Keratinocyte (primary cell): Measurements from ENCODE around the gene CD37. TPM values are rescaled to one million over a fixed set of nuclear protein-coding genes. Genes with fewer than 3 reads are reported as not detected.
"Not testable (repeated sequence)": the region's sequence is repeated elsewhere in the genome, so short reads cannot be mapped to it uniquely, and the experiment has no call there.

Source experiments
- DNase-seq: peaks from one replicate; pipeline ENCODE4 v3.0.0-alpha.2; 2011; ENCODE audit warnings: low read depth, missing footprints, low spot score
- FAIRE-seq: peaks from 2 replicates; lab custom pipeline; 2011; peaks lifted over from hg19 to GRCh38; lab: Jason Lieb, UNC
- H2AFZ ChIP-seq: 2 replicates; pipeline ENCODE4 v1.6.0; 2012; ENCODE audit warnings: low read length, control low read depth, inconsistent platforms; ENCODE audit not compliant: control insufficient read depth
- H3K27ac ChIP-seq: 2 replicates; pipeline ENCODE4 v1.5.1; 2011; ENCODE audit warnings: low read length; ENCODE audit not compliant: control insufficient read depth, insufficient read depth
- H3K27me3 ChIP-seq: 3 replicates; pipeline ENCODE4 v1.6.0; 2011; ENCODE audit warnings: low read length; ENCODE audit not compliant: control insufficient read depth, insufficient read depth; ENCODE audit errors: extremely low read depth
- H3K36me3 ChIP-seq, 2 experiments: 2 replicates in 1 of 2; 3 replicates in 1 of 2; pipeline ENCODE4 v1.5.1; 2011; ENCODE audit warnings: low read length in 2 of 2, mild to moderate bottlenecking in 1 of 2; ENCODE audit not compliant: control insufficient read depth in 2 of 2, insufficient read depth in 2 of 2; ENCODE audit errors: extremely low read depth in 1 of 2
- H3K4me1 ChIP-seq: 3 replicates; pipeline ENCODE4 v1.5.1; 2011; ENCODE audit warnings: low read length; ENCODE audit not compliant: control insufficient read depth, insufficient read depth; ENCODE audit errors: extremely low read depth
- H3K4me2 ChIP-seq: 3 replicates; pipeline ENCODE4 v1.6.0; 2011; ENCODE audit warnings: low read depth, low read length; ENCODE audit not compliant: control insufficient read depth, insufficient read depth; ENCODE audit errors: extremely low read depth
- H3K4me3 ChIP-seq, 3 experiments: fragments of 200-600 bp in 1 of 3; sonication (generic) in 1 of 3; 2 replicates in 2 of 3; 3 replicates in 1 of 3; pipeline ENCODE4 v1.5.1; 2011 to 2016; ENCODE audit warnings: low read length in 3 of 3, mild to moderate bottlenecking in 3 of 3, control low read depth in 2 of 3, inconsistent platforms in 1 of 3, low read depth in 1 of 3, mixed read lengths in 1 of 3, mixed run types in 1 of 3, moderate library complexity in 1 of 3; ENCODE audit not compliant: control insufficient read depth in 2 of 3, insufficient read depth in 2 of 3; ENCODE audit errors: extremely low read depth in 1 of 3
- H3K79me2 ChIP-seq: 2 replicates; pipeline ENCODE4 v1.6.0; 2012; ENCODE audit warnings: low read length; ENCODE audit not compliant: control insufficient read depth, insufficient read depth
- H3K9ac ChIP-seq: 3 replicates; pipeline ENCODE4 v1.6.0; 2011; ENCODE audit warnings: low read length; ENCODE audit not compliant: control insufficient read depth, insufficient read depth; ENCODE audit errors: extremely low read depth
- H3K9me1 ChIP-seq: 3 replicates; pipeline ENCODE4 v1.6.0; 2011; ENCODE audit warnings: low read length; ENCODE audit not compliant: control insufficient read depth, insufficient read depth; ENCODE audit errors: extremely low read depth
- H3K9me3 ChIP-seq: 2 replicates; pipeline ENCODE4 v1.5.1; 2012; ENCODE audit warnings: low read depth, low read length; ENCODE audit not compliant: control insufficient read depth
- H4K20me1 ChIP-seq: 3 replicates; pipeline ENCODE4 v1.6.0; 2011; ENCODE audit warnings: low read length; ENCODE audit not compliant: control insufficient read depth, insufficient read depth; ENCODE audit errors: extremely low read depth
- CTCF ChIP-seq, 3 experiments: IDR thresholded peaks in 1 of 3; conservative IDR thresholded peaks in 1 of 3; optimal IDR thresholded peaks in 1 of 3; 2 replicates in 2 of 3; 3 replicates in 1 of 3; pipeline versions ENCODE3 to v1.5.1; 2011; ENCODE audit warnings: low read length in 3 of 3, mild to moderate bottlenecking in 3 of 3, moderate library complexity in 2 of 3, control low read depth in 1 of 3, inconsistent platforms in 1 of 3; ENCODE audit not compliant: insufficient read depth in 2 of 3; ENCODE audit errors: extremely low read depth in 1 of 3
- EZH2 ChIP-seq: IDR thresholded peaks from one replicate; pipeline ENCODE4 v1.6.1; 2012; ENCODE audit warnings: inconsistent platforms, mild to moderate bottlenecking, low read length, moderate library complexity
- dilution Hi-C: fragments of 300-500 bp; cut with MboI; formaldehyde crosslinking; loops from one replicate; pipeline ENCODE4 v1.7.0; 2020; ENCODE audit warnings: low sequenced_read_pairs; ENCODE audit not compliant: extremely low pct_ligation_motif_present
- polyA plus RNA-seq, 5 experiments: library from polyadenylated mRNA; depleted of rRNA in 3 of 5; stranded (reverse) in 3 of 5; stranded (forward) in 1 of 5; unstranded in 1 of 5; fragments of >200 nt; gene quantifications; 1 replicate in 1 of 5; 2 replicates in 3 of 5; 3 replicates in 1 of 5; pipeline versions ENCODE4 v1.2.1 to v1.2.3, GENCODE V29; 2011 to 2012; ENCODE audit warnings: missing spikeins in 2 of 5, low read depth in 1 of 5, low replicate concordance in 1 of 5

The CD37 gene
- polyA plus RNA-seq, 1 donor (not counting 4 experiments of a cell fraction or from before 2014, with no cell fraction given): not detected

- Histone ChIP-seq H2AFZ (peak overlapping the region; percentile 48), H3K4me2 (peak overlapping the region; percentile 68), H3K9me1 (no peaks in the 10 kb centered on the region), H3K79me2 (no peaks in the 10 kb centered on the region), H3K4me3 (peak overlapping the region in 1 of 3 experiments; percentile 50), H3K9me3 (no peaks in the 10 kb centered on the region), H3K27ac (no peak overlapping the region), H3K27me3 (no peaks in the 10 kb centered on the region), H4K20me1 (no peaks in the 10 kb centered on the region), H3K9ac (no peak overlapping the region), H3K36me3 (no peaks in the 10 kb centered on the region), H3K4me1 (no peaks in the 10 kb centered on the region)
- TF ChIP-seq CTCF (optimal IDR thresholded peaks at IDR 0.05 in 1 of 3, IDR thresholded peaks at IDR 0.05 in 1 of 3, conservative IDR thresholded peaks at IDR 0.05 in 1 of 3; ENCODE audit: extremely low read depth in 1 of 3, insufficient read depth in 2 of 3, low read length in 3 of 3) (peak; percentile 97 to 98 (median 97)), EZH2 (no peak)
- DNase-seq: peak; percentile 19
- dilution Hi-C loops: no loop called here
- FAIRE-seq: peak; percentile 95
Measured at GRCh38 chr19:49301165-49301865, 33.9 kb upstream of the CD37 start.

GRCh38 chr19:49301866-49302252 lies 33.3 kb upstream of the CD37 start:
- H3K4me1 ChIP-seq: no peaks in the 10 kb centered on the region
- H4K20me1 ChIP-seq: no peaks in the 10 kb centered on the region
- H3K9ac ChIP-seq: no peak overlapping the region
- H3K4me3 ChIP-seq: no peak overlapping the region
- no peak overlapping the region for H3K4me2 ChIP-seq
- H3K27me3 ChIP-seq: no peaks in the 10 kb centered on the region
- TF ChIP-seq EZH2: no peak
- TF ChIP-seq CTCF (optimal IDR thresholded peaks at IDR 0.05 in 1 of 3, IDR thresholded peaks at IDR 0.05 in 1 of 3, conservative IDR thresholded peaks at IDR 0.05 in 1 of 3; ENCODE audit: extremely low read depth in 1 of 3, insufficient read depth in 2 of 3, low read length in 3 of 3): no peak
- no peaks in the 10 kb centered on the region for H3K9me1 ChIP-seq
- no peak for FAIRE-seq
- no peak overlapping the region for H3K27ac ChIP-seq
- no peaks in the 10 kb centered on the region for H3K79me2 ChIP-seq
- dilution Hi-C loops: no loop called here
- no peak for DNase-seq
- H3K9me3 ChIP-seq: no peaks in the 10 kb centered on the region
- no peaks in the 10 kb centered on the region for H3K36me3 ChIP-seq
- H2AFZ ChIP-seq: no peak overlapping the region

GRCh38 chr19:49306734-49307133 lies 28.5 kb upstream of the CD37 start:
- dilution Hi-C loops, H3K36me3 ChIP-seq, H3K27ac ChIP-seq, H3K4me2 ChIP-seq, H3K9ac ChIP-seq, H3K79me2 ChIP-seq, H3K27me3 ChIP-seq, DNase-seq, H2AFZ ChIP-seq, H3K9me3 ChIP-seq, H4K20me1 ChIP-seq, H3K4me3 ChIP-seq, H3K9me1 ChIP-seq, H3K4me1 ChIP-seq, FAIRE-seq: not testable (repeated sequence)
